HEK293T (cell line): ENCODE results near the gene CD274.

ENCODE experiments used
- CTCF ChIA-PET: fragments of 350-600 bp; formaldehyde crosslinking; extraction: SDS; loops from one replicate; lab custom pipeline; 2021; ENCODE audit warnings: antibody characterized with exemption, inconsistent platforms; lab: Yijun Ruan, JAX
- POLR2A ChIA-PET: fragments of 350-600 bp; formaldehyde crosslinking; extraction: SDS; loops from one replicate; lab custom pipeline; 2020; ENCODE audit warnings: antibody characterized with exemption, inconsistent platforms; lab: Yijun Ruan, JAX
- DNase-seq: peaks from one replicate; pipeline ENCODE4 v3.0.0; 2012; ENCODE audit warnings: mixed read lengths; ENCODE audit errors: extremely low spot score
- ARNT ChIP-seq: fragments of 450-650 bp; IDR thresholded peaks from 2 replicates; pipeline ENCODE4 v1.6.1; 2017; ENCODE audit warnings: mild to moderate bottlenecking
- BHLHE40 ChIP-seq: fragments of 450-650 bp; IDR thresholded peaks from 2 replicates; pipeline ENCODE4 v1.6.1; 2016; ENCODE audit warnings: mild to moderate bottlenecking, moderate library complexity, borderline replicate concordance
- CTBP1 ChIP-seq: fragments of 450-650 bp; IDR thresholded peaks from 2 replicates; pipeline ENCODE4 v1.6.1; 2016; ENCODE audit warnings: borderline replicate concordance
- ELF4 ChIP-seq: fragments of 450-650 bp; IDR thresholded peaks from 2 replicates; pipeline ENCODE4 v1.6.1; 2017; ENCODE audit warnings: antibody characterized with exemption
- FOXA1 ChIP-seq: fragments of 450-650 bp; IDR thresholded peaks from 2 replicates; pipeline ENCODE4 v1.6.1; 2016; ENCODE audit warnings: mild to moderate bottlenecking
- FOXK2 ChIP-seq: fragments of 450-650 bp; IDR thresholded peaks from 2 replicates; pipeline ENCODE4 v1.6.1; 2016; ENCODE audit warnings: mild to moderate bottlenecking
- FOXM1 ChIP-seq: fragments of 450-650 bp; IDR thresholded peaks from 2 replicates; pipeline ENCODE4 v1.6.1; 2017; ENCODE audit warnings: mild to moderate bottlenecking, borderline replicate concordance
- HDGF ChIP-seq: fragments of 450-650 bp; IDR thresholded peaks from 2 replicates; pipeline ENCODE4 v1.6.1; 2017; ENCODE audit warnings: antibody characterized with exemption, borderline replicate concordance
- L3MBTL2 ChIP-seq: fragments of 450-650 bp; conservative IDR thresholded peaks from 2 replicates; pipeline ENCODE4 v1.6.1; 2016; ENCODE audit warnings: mild to moderate bottlenecking
- LEF1 ChIP-seq: fragments of 450-650 bp; IDR thresholded peaks from 2 replicates; pipeline ENCODE4 v1.6.1; 2017; ENCODE audit warnings: mild to moderate bottlenecking, borderline replicate concordance
- NFRKB ChIP-seq: fragments of 450-650 bp; IDR thresholded peaks from 2 replicates; pipeline ENCODE4 v1.6.1; 2016; ENCODE audit warnings: mild to moderate bottlenecking, moderate library complexity
- SP1 ChIP-seq: fragments of 450-650 bp; IDR thresholded peaks from 2 replicates; pipeline ENCODE4 v1.6.1; 2017
- SUZ12 ChIP-seq: fragments of 450-650 bp; IDR thresholded peaks from 2 replicates; pipeline ENCODE4 v1.6.1; 2016; ENCODE audit warnings: mild to moderate bottlenecking
- TARDBP ChIP-seq: fragments of 450-650 bp; IDR thresholded peaks from 2 replicates; pipeline ENCODE4 v1.6.1; 2016
- ZNF384 ChIP-seq: fragments of 450-650 bp; IDR thresholded peaks from 2 replicates; pipeline ENCODE4 v1.6.1; 2016
- TF ChIP-seq, protein P1 (sequence below): fragments of 450-650 bp; IDR thresholded peaks from 2 replicates; pipeline ENCODE4 v1.6.1; 2016

CD274 gene

DNA sequence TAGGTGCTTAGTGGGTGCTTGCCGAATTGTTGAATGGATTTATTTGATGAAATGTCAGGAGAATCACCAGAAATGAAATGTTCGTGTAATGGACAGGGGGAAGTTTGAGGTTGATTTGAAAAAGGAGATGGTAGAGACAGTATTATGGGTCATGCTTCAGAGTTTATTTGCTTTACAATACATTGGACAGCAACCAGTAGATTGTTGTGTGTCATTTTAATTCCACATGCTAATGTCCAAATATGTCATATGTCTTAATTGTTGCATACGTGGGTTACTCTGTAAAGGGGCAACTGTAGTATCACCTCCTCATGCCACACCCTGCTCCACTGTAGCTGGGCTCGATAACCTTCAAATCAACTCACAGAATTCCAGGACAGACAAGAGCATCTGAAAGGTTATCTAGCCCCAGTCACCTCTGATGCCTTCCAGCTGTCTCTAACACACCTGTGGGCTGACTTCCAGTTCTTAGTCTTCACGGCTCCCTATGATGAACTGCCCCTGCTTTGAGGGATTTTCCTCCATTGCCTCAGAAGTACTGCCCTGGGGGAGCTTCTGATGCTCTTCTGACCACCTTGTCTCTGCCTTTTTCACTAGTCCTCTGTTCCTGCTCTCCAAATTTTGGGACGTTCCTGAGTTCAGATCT is 61.7 kb downstream of the CD274 start:
- CTCF ChIA-PET: no interaction called here
- POLR2A ChIA-PET: no interaction called here
- DNase-seq: no peak
- no peak for TF ChIP-seq SUZ12
- no peak for TF ChIP-seq FOXK2

DNA sequence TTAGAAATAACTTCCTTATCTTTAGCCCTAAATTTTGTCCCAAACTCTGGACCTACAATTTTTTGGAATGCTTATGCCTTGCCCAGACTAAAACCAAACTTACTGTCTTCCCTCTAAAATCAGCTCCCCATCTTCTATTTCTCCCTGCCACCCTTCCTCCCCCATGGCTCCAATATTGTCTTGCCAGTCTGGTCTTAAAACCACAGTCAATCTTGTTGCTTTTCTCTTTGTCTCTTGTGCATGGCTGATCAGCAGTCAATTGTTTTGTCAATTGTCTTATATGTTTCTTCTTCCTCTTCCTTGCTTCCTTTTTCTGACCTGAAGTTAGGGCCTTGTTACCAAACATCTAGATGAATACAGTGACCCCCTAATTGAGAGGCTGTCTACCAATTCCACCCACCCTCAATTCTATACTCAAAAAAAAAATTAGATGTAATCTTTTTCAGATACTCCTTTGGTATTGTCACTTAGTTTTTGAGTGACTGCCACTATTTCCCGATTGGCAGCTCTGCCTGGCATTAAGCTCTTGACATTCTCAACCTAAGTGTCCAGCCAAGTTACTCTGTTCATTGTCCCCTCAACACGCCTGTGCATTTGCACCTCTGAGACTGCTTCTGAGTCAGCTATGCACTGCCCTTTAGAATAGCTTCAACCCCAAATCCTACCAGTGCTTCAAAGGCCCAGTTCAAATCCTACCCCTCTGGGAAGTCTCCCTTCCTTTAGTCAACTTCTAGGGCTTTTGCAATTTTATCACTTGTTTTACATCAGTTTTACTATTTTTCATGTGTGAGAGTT is 62.5 kb downstream of the CD274 start:
- POLR2A ChIA-PET: no interaction called here
- TF ChIP-seq LEF1: no peak
- TF ChIP-seq ARNT: no peak
- TF ChIP-seq FOXK2: no peak
- no peak for TF ChIP-seq L3MBTL2
- no peak for TF ChIP-seq FOXA1
- no peak for TF ChIP-seq TARDBP
- TF ChIP-seq FOXM1: no peak
- no peak for TF ChIP-seq SUZ12
- no peak for TF ChIP-seq NFRKB
- TF ChIP-seq HDGF: no peak
- TF ChIP-seq, protein P1, sequence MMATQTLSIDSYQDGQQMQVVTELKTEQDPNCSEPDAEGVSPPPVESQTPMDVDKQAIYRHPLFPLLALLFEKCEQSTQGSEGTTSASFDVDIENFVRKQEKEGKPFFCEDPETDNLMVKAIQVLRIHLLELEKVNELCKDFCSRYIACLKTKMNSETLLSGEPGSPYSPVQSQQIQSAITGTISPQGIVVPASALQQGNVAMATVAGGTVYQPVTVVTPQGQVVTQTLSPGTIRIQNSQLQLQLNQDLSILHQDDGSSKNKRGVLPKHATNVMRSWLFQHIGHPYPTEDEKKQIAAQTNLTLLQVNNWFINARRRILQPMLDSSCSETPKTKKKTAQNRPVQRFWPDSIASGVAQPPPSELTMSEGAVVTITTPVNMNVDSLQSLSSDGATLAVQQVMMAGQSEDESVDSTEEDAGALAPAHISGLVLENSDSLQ: no peak
- no peak for TF ChIP-seq BHLHE40
- TF ChIP-seq ELF4: no peak
- no peak for DNase-seq
- CTCF ChIA-PET: no interaction called here

DNA sequence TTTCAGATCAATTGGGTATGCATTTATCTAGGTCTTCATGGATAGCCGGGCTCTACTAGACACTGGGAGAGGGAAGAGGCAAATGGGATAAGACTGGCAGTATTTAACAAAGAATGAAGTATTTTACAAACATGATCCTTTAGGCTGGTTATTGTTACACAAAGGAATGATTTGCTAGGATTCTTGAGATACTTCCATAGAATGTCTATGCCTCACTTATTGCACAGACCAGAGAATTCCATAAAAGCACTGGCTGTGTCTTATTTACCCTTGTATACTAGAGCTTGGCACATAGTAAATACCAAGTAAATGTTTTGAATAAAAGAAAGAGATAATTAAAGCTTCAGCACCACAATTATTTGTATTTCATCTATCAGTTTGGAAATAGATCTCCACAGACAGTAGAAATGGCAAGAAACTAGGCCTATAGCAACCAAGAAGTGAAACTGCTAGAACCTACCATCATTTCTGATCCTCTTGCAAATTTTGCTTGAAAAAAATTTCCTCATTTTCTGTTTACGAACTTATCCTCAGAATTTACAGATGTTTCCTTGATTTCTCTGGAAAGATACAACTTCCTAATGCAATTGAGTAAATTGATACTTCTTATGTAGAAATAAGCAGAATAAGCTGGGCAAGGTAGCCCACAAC is 63.7 kb downstream of the CD274 start:
- CTCF ChIA-PET: no interaction called here

DNA sequence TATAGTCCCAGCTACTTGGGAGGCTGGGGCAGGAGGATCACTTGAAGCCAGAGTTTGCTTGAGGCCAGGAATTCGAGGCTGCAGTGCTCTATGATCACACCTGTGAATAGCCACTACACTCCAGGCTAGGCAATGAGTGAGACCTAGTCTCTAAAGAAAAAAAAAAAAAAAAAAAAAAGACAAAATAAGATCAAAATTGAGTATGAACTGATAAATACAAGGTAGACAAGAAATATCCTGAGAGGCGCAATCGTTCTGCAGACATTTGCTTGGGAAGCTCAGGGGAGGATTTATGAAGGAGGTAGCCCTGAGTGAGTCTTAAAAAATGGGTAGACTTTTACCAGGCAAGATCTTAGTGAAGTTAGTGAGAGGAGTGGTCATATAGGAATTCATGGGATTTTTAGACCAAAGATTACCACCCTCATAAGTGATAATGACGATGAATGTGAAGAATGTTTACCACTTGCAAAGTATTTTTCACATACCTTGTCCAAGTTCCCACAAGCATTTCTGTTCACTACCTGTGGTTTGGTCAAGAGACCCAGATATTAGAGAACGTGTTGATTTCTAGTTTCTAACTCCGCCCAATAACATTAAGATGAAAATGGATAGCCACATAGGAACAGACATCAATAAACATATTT is 64.4 kb downstream of the CD274 start:
- DNase-seq: no peak
- ChIA-PET POLR2A (no interaction called here), CTCF (interaction anchor here (0.6 kb wide), 2 partner anchors 73 to 337 kb away, joined by 3 read pairs; no protein-coding TSS in a partner anchor)
- TF ChIP-seq TARDBP: no peak
- TF ChIP-seq SP1: no peak
- TF ChIP-seq, protein P1: no peak
- no peak for TF ChIP-seq FOXK2
- no peak for TF ChIP-seq HDGF
- no peak for TF ChIP-seq ELF4
- TF ChIP-seq NFRKB: no peak
- TF ChIP-seq ZNF384: no peak
- TF ChIP-seq ARNT: no peak
- no peak for TF ChIP-seq FOXA1

More for the DNA sequence above, 63.7 kb downstream of the CD274 start:
- TF ChIP-seq ARNT (no peak), L3MBTL2 (no peak), FOXM1 (no peak), NFRKB (no peak), SUZ12 (no peak), CTBP1 (no peak), FOXK2 (no peak), LEF1 (no peak), HDGF (no peak), BHLHE40 (no peak), SP1 (no peak)
- POLR2A ChIA-PET: no interaction called here
- DNase-seq: no peak

DNA sequence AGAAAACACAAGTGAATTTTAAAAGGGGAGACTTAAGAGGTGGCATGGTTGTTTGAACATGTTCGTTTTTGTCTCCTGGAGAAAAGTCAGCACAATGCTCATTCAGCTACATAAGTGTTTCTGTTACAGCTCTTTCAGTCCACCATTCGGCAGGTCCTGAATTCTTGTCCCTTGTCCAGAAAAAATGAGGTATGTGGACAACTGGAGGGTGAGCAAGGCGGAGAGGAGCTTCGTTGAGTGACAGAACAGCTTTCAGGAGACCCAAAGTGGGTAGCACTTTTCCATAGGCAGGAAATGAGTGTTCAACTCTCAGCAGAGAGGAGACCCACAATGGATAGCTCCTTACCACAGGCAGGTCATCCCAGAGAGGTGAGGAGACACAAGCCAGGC is 64.9 kb downstream of the CD274 start:
- TF ChIP-seq L3MBTL2 (no peak), BHLHE40 (no peak), ARNT (no peak), FOXK2 (no peak), FOXM1 (no peak), FOXA1 (no peak), ZNF384 (no peak), SUZ12 (no peak), NFRKB (no peak), TARDBP (no peak), SP1 (no peak), HDGF (no peak), ELF4 (no peak), LEF1 (no peak), CTBP1 (no peak)
- TF ChIP-seq, protein P1: no peak
- no peak for DNase-seq
- CTCF ChIA-PET: interaction anchor here (0.6 to 0.7 kb wide), 3 partner anchors 16 to 337 kb away, joined by 3 to 4 read pairs (median 3); no protein-coding TSS in a partner anchor
- POLR2A ChIA-PET: no interaction called here
